Natural killer cell (primary cell): Measurements from ENCODE around the gene GIMAP2. TPM values are rescaled to one million over a fixed set of nuclear protein-coding genes. Genes with fewer than 3 reads are reported as not detected.
A peak's percentile ranks its signal among the peaks of the same experiment; 100 is the strongest.

Source experiments
- ATAC-seq, 3 donors: fragments of 150-1000 bp in 2 of 3; fragments of 200-7000 bp in 1 of 3; cut with Tn5 transposase; 1 replicate in 1 of 3; 2 replicates in 2 of 3; pipeline ENCODE4 v1.10.0; 2021; ENCODE audit warnings: mild to moderate bottlenecking in 2 of 3, moderate library complexity in 2 of 3
- DNase-seq, 2 donors: peaks; one replicate each; pipeline versions ENCODE4 v3.0.0 to v3.0.0-alpha.2; 2013 to 2021; ENCODE audit warnings: mixed read lengths in 1 of 2
- H3K27ac ChIP-seq: one replicate; pipeline ENCODE4 v1.5.1; 2013; ENCODE audit warnings: mild to moderate bottlenecking, low read length
- H3K27me3 ChIP-seq: one replicate; pipeline ENCODE4 v1.6.1; 2013; ENCODE audit warnings: low read length; ENCODE audit not compliant: control insufficient read depth, insufficient read depth
- H3K36me3 ChIP-seq: one replicate; pipeline ENCODE4 v1.6.1; 2013; ENCODE audit warnings: low read length; ENCODE audit not compliant: control insufficient read depth, insufficient read depth
- H3K4me1 ChIP-seq: one replicate; pipeline ENCODE4 v1.6.1; 2013; ENCODE audit warnings: low read length; ENCODE audit not compliant: control insufficient read depth, insufficient read depth
- H3K4me3 ChIP-seq: one replicate; pipeline ENCODE4 v1.5.1; 2013; ENCODE audit warnings: low read length
- H3K9me3 ChIP-seq: one replicate; pipeline ENCODE4 v1.6.1; 2013; ENCODE audit warnings: low read length; ENCODE audit not compliant: control insufficient read depth, insufficient read depth
- H3K27ac Mint-ChIP-seq, 2 donors: one replicate each; pipeline ENCODE4 v1.8.0; 2022; ENCODE audit warnings: mild to moderate bottlenecking in 2 of 2, mixed read lengths in 2 of 2, moderate library complexity in 1 of 2
- H3K27me3 Mint-ChIP-seq, 2 donors: one replicate each; pipeline ENCODE4 v1.8.0; 2022; ENCODE audit warnings: low read depth in 2 of 2, mixed read lengths in 2 of 2
- H3K36me3 Mint-ChIP-seq: one replicate; pipeline ENCODE4 v1.8.0; 2022; ENCODE audit warnings: mixed read lengths
- H3K4me1 Mint-ChIP-seq, 2 donors: one replicate each; pipeline ENCODE4 v1.8.0; 2022; ENCODE audit warnings: mixed read lengths in 2 of 2
- H3K4me3 Mint-ChIP-seq: one replicate; pipeline ENCODE4 v1.8.0; 2022; ENCODE audit warnings: mild to moderate bottlenecking, moderate library complexity, mixed read lengths
- H3K9me3 Mint-ChIP-seq, 2 donors: one replicate each; pipeline ENCODE4 v1.8.0; 2022; ENCODE audit warnings: mixed read lengths in 2 of 2
- CTCF ChIP-seq: fragments of 200-600 bp; IDR thresholded peaks from one replicate; pipeline ENCODE4 v1.8.0; 2022; ENCODE audit warnings: antibody characterized with exemption
- WGBS: methylation state at CpG from one replicate; pipeline ENCODE4 v1.1.7; 2013; ENCODE audit warnings: missing lambda C conversion rate; ENCODE audit not compliant: insufficient coverage; 5-methylcytosine and 5-hydroxymethylcytosine counted together
- intact Hi-C: fragments of 100-400 bp; cut with micrococcal nuclease; formaldehyde crosslinking; loops from one replicate; pipeline ENCODE4 v1.14.2; 2022
- total RNA-seq, 4 donors: library from RNA; stranded (reverse); fragments of 120-200 nt in 1 of 4; gene quantifications; one replicate each; pipeline versions ENCODE4 v1.2.3 to v1.2.4, GENCODE V29; 2013 to 2022

Gene GIMAP2
- total RNA-seq, 3 donors from 2014 or later (not counting 1 experiment from before 2014, with no cell fraction given), result 47.5 to 77.5 (median 61.0) TPM

GRCh38 chr7:150737265-150738055 lies 52.0 kb downstream of the GIMAP2 start, which contains the start of gene GIMAP5:
GIMAP5 (plus strand) TSS chr7:150737418; CDS start chr7:150740885, 3,467 bp downstream.
- Histone ChIP-seq H3K4me1 (peaks cover 35% of the 10 kb centered on the region), H3K36me3 (peaks cover 25% of the 10 kb centered on the region), H3K27me3 (no peaks in the 10 kb centered on the region), H3K27ac (peak within 1 kb of the TSS; percentile 64), H3K9me3 (no peaks in the 10 kb centered on the region), H3K4me3 (peak within 1 kb of the TSS; percentile 84)
- ATAC-seq (peak; percentile 85 to 88 (median 85)), DNase-seq (peak; percentile 51 to 71)
- no peak for TF ChIP-seq CTCF
- Mint-ChIP-seq H3K36me3 (peaks cover 33% of the 10 kb centered on the region), H3K27ac (peak within 1 kb of the TSS; percentile 86 to 91), H3K27me3 (no peaks in the 10 kb centered on the region), H3K9me3 (no peaks in the 10 kb centered on the region), H3K4me3 (peak within 1 kb of the TSS; percentile 91), H3K4me1 (peaks cover 66 to 73% of the 10 kb centered on the region in 2 donors)
- intact Hi-C loops, result loop anchor here (2.0 to 5.0 kb wide), 5 partner anchors 19 to 285 kb away; partner anchors contain the start of genes GIMAP2, GIMAP4 and GIMAP8
- WGBS, result 11% methylated on average over 14 of the region's 14 CpGs

- no peak for ATAC-seq
- peaks cover 40% of the 10 kb centered on the region for H3K36me3 Mint-ChIP-seq
- H3K27ac Mint-ChIP-seq, result peak overlapping the region; percentile 86 to 91
- Histone ChIP-seq H3K4me1 (peaks cover 35% of the 10 kb centered on the region), H3K4me3 (peak overlapping the region; percentile 84), H3K27ac (peak overlapping the region; percentile 64), H3K36me3 (peaks cover 32% of the 10 kb centered on the region), H3K27me3 (no peaks in the 10 kb centered on the region), H3K9me3 (no peaks in the 10 kb centered on the region)
- DNase-seq, result no peak
- H3K4me1 Mint-ChIP-seq, result peaks cover 66 to 77% of the 10 kb centered on the region in 2 donors
- no peaks in the 10 kb centered on the region for H3K9me3 Mint-ChIP-seq
- TF ChIP-seq CTCF, result no peak
- no peaks in the 10 kb centered on the region for H3K27me3 Mint-ChIP-seq
- WGBS, result 45% methylated on average over 3 of the region's 5 CpGs
- intact Hi-C loops, result loop anchor here (2.0 to 5.0 kb wide), 5 partner anchors 19 to 286 kb away; partner anchors contain the start of genes GIMAP2, GIMAP4 and GIMAP8
- peak overlapping the region; percentile 91 for H3K4me3 Mint-ChIP-seq
These were observed 52.6 kb downstream of the GIMAP2 start for GRCh38 chr7:150738092-150738491.

GRCh38 chr7:150738591-150739001 lies 53.1 kb downstream of the GIMAP2 start:
- 40% methylated on average over 5 of the region's 5 CpGs for WGBS
- peaks cover 45% of the 10 kb centered on the region for H3K36me3 Mint-ChIP-seq
- DNase-seq (no peak), ATAC-seq (peak in 1 of 3 donors; percentile 40)
- no peaks in the 10 kb centered on the region for H3K27me3 ChIP-seq
- H3K27me3 Mint-ChIP-seq, result no peaks in the 10 kb centered on the region
- H3K4me1 ChIP-seq, result peaks cover 37% of the 10 kb centered on the region
- H3K36me3 ChIP-seq, result peaks cover 37% of the 10 kb centered on the region
- H3K4me3 Mint-ChIP-seq, result peak overlapping the region; percentile 91
- peak overlapping the region; percentile 86 to 91 for H3K27ac Mint-ChIP-seq
- no peaks in the 10 kb centered on the region for H3K9me3 Mint-ChIP-seq
- no peak for TF ChIP-seq CTCF
- peaks cover 66 to 77% of the 10 kb centered on the region in 2 donors for H3K4me1 Mint-ChIP-seq
- H3K27ac ChIP-seq, result peak overlapping the region; percentile 64
- H3K9me3 ChIP-seq, result no peaks in the 10 kb centered on the region
- peak overlapping the region; percentile 84 for H3K4me3 ChIP-seq
- intact Hi-C loops, result loop anchor here (2.0 to 5.0 kb wide), 5 partner anchors 18 to 286 kb away; partner anchors contain the start of genes GIMAP2, GIMAP4 and GIMAP8
